ENCODE data around the gene TCF7L2.

Gene TCF7L2

DNA sequence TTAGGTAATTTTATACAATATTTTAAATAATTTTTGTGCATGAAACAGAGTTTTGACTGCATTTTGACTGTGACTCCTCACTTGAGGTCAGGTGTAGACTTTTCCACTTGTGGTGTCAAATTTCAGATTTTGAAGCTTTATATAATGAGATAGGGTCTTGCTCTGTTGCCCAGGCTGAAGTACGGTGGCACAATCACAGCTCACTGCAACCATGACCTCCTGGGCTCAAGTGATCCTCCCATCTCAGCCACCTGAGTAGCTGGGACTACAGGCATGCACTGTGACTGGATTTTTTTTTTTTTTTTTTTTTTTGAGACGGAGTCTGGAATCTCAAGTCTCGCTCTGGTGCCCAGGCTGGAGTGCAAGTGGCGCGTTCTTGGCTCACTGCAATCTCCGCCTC lies 74.9 kb downstream of the TCF7L2 start:
- DNase-seq (ENCODE audit: low read depth), result no peak

DNA sequence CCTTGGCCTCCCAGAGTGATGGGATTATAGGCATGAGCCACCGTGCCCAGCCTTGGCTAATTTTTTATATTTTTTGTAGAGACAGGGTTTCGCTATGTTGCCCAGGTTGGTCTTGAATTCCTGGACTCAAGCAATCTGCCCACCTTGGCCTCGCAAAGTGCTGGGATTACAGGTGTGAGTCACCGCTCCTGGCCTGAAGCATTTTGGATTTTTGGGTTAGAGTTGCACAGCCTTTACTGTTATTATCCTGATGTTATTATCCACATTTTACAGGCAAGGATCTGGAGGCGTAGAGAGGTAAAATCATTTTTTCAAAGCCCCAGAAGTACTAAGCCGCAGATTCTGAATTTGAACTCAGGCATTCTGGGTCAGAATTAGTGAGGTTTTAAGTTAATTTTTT lies 75.4 kb downstream of the TCF7L2 start:
- no peak for DNase-seq (ENCODE audit: low read depth)

DNA sequence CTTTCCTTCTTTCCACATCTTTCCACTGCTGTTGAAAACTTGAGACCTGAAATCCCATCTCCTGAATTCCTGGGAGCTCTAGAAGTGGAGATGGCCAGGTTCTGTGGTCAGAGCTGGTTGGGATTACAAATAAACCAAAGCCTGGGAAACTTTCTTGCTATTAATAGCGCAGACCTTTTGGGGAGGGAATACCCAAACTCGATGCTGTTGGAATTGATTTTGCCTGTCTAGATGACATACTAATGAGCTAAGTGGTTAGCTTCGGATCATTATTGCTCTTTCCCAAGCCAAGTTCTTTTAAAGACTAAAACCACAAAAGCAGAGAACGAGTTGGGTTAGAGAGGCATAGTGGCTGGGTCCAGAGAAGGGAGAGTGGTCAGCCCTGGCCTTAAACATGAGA lies 76.6 kb downstream of the TCF7L2 start:
- no peak for DNase-seq (ENCODE audit: low read depth)

DNA sequence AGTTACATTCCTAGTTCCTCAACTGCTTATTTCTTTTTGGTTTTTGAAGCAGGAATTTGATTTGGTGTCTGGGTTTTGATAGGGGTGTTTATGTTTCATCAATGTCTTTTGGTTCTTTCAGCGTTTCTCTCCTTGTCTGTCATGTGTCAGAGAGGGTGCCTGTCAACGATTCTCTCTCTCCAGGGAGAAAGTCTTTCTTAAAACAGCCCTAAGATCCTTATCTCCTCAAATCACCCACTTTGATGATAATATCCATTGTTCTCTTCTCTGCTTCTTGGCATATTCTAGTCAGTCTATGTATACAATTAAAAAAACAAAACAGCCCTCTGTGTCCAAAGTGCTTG lies 77.2 kb downstream of the TCF7L2 start:
- no peak for DNase-seq (ENCODE audit: low read depth)

DNA sequence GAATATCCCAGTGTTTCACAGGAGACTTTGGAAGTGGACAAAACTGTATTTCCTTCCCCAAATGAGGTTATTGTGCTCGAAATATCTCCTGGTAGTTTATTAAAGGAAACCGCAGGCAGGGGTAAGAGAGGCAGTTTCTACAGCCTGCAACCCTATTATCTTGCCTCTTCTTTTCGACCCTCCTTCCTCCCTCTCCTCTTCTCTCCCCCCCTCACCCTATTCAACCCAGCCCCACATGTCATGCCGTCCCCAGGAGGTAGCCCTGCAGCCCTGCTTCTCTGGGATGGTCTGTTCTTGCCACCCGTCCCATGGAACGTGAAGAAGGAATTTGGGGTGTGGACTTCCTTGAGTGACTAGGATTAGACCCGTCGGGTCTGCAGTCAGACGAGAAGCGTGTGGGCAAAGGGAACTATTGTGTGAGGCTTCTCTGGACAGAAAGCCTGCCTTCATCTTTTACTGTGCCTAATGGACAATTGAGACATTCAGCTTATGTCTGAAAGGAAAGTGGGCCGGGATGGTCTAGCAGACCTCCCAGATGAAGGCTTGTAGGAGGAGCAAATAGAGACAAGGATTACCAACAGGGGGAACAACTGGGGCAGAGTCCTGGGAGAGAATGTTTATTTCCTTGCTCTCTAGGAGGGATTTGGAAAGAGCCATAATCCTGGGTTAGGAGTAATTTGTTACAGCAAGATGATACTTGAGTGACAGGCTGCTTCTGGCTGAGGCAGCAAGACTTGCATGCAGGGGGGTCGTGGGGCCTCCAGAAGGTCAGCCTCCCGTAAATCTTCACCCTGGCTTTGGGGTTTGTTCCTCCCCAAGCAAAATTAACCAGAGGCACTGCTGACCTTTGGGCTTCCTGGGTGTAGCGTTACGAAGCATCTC lies 77.8 kb downstream of the TCF7L2 start:
- no peak for DNase-seq (ENCODE audit: low read depth)

DNA sequence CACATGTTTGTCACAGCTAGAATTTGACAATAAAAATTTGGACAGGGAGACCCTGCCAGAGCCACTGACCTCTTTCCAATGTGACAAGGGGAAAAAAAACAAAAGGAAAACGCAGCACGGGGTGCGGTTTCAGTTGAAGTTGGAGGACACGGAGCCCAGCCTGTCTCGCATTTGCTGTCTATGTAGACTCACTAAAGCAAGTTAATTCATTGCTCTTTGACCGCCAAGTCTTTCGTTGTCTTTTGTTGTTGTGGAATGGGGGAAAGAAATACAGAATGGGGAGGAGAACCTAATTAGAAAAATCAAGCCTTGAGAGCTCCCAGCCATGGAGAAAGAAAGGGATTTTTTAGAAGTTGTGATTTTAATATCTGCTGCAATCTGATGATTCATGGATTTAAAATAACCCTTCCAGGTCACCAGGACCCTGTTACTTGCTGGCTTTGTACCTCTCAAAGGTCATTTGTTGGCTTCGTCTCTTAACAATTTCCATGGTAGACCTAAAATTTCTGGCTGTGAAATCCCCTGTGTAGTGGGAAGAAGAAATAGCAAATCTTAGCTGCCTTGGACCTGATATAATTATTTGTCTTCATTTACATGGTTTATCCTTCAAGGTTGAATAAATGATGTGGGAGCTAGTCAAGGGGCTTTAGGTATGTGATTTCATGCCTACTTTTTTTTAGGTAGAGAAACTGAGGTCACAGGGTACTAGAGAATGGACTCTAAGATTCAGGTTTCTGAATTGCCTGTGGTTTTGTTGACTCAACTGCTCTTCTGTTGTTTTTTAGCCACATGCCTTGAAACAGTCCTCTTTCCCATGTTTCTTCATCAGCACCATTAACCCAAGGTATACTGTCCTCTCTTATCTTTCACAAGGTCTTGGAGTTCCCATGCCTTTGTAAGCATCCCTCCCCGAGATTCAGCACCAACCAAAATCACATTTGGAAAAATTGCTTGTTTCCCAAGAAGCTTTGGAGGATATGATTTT lies 78.7 kb downstream of the TCF7L2 start:
- DNase-seq (ENCODE audit: low read depth), result no peak

DNA sequence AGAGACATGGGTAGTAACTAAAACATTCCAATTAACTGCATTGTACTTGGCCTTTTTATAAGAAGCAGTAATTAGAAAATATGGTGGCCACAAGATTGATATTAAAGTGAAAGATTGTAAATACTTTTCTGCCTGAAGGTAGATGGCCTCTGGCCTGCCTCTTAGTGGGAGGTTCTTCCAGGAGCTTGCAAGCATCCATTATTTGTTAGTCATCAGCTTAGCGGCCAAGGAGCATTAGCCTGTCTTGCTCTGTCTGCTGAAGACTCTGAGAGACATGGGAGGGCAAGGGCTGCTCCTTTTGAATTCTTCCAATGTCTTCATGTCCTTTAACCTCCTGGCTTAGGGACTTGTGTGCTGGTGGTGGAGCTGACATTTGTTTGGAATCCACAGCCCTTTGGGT lies 80.4 kb downstream of the TCF7L2 start:
- DNase-seq (ENCODE audit: low read depth), result no peak

DNA sequence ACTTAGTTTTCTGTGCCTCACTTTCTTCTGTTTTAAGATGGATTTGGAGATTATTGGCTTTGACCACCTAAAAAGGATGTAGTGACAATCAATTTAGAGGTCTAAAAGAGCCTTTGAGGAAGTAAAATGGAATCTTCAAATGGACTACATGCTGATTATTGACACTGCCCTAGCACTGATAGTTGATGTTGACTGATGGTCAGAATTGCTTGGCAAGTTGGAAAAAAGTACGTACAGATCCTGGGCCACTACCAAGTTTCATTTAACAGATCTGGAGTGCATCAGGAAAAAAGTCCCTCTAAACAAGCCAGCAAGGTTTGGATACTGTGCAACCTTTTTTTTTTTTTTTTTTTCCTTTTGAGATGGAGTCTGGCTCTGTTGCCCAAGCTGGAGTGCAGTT lies 81.1 kb downstream of the TCF7L2 start:
- no peak for DNase-seq (ENCODE audit: low read depth)

DNA sequence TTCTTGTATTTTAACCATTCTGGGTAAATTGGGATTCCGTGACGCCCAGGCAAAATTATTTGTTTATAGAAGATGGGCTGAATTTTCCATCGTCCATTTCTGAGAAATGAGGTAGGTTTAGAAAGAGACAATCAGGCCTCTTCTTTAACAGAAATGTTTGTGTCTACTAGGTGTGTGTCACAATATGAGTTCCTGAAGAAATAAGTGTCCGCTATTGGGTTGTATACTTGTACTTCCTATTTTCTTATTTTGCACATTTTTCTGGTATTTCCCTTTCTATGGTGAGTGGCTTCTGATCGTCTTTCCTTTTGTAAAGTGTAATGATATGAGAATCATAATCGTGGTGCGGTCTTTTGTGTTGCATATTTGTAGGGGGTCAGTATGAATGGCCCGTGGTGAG lies 83.9 kb downstream of the TCF7L2 start:
- DNase-seq (ENCODE audit: low read depth), result no peak

DNA sequence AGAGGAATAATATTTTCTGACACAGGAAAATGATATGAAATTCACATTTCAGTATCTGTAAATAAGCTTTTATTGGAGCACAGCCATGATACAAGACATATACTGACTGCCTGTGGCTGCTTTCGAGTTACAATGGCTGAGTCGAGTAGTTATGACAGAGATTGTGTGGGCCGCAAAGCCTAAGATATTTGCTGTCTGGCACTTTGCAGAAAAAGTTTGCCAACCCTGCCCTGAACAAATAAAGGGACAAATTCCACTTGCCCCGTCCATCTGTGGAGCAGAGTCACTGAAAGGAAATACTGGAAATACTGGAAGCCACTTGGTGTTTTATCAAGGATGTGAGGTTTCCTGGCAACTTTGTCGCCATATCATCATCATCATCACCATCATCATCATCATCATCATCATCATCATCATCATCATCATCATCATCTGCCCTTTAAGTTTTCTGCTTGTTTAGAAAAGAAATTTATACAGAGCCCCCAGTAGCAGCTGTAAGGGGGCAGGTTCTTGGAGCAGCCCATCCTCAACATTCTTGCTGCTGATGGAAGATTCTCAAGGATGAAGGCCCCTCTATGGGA lies 85.8 kb downstream of the TCF7L2 start:
- no peak for DNase-seq (ENCODE audit: low read depth)

DNA sequence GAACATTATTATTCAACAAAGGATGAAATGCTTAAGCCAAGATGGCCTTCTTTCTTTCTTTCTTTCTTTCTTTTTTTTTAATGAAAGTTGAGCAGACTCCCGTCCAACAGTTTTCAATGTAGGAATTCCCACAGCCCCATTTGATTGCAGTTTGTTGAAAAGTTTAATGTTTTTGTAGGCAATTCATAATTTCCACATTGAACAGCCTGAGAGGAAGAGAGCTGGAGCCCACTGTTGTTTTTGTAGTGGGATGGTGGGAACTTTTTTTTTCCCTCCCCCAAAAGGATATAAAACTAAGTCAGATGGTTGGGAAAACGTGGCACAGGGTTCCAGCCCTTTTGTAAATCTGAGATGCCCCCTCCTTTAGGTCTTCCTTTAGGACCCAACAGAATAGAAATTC lies 86.6 kb downstream of the TCF7L2 start:
- no peak for DNase-seq (ENCODE audit: low read depth)

DNA sequence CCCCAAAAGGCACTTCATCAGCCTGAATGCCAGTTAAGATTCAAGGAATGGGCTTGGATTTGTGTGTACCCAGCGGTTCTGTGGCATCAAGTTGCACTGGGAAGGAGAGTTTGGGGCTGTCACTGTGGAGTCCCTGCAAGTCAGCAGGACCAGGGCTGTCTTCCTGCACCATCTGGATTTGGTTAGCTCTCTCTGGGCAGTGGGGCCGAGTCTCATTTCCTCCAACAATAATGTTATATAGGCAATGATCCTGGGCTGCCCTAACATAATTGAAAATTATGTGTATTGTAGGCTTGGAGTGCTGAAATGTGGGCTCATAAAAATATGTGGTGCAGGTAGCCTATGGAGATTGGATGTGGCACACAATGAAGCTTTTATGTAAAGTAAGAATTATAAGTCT lies 87.2 kb downstream of the TCF7L2 start:
- no peak for DNase-seq (ENCODE audit: low read depth)

DNA sequence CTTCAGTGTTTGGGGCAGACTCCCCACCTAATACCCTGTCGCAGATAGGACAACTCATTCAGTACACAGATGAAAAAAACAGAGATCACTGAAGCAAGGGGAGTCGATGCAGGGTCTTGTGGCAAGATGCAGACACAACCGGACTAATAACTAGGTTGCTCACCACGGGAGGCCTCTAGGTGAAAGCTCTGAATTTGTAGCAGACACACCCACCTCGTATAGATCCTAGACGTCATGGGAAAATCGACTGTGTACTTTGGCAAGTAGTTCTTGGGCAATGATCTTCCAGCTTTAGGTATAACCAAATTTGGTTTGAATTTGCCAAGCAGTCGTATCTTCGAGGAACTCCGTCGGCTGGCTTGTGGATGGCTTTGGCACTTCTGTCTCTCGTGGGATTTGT lies 88.1 kb downstream of the TCF7L2 start:
- DNase-seq (ENCODE audit: low read depth), result no peak

DNA sequence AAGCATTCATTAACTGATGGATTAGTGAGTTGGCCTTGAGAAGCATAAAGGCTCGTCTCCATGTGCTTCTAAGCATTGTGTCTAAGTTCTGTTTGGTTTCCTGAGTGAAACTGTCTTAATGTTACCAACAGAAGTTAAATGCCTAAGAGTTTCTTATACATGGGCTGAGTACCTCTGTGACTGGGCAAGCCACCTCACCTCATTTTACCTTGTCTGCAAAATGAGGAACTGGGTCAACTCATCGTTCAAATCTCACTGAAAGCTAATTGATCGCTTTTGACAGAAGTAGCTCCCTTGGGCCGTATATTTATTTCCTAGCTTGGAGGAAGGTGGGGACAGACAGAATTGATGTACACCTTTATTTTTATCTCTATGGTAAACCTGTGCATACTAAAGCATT lies 88.9 kb downstream of the TCF7L2 start:
- no peak for DNase-seq (ENCODE audit: low read depth)

DNA sequence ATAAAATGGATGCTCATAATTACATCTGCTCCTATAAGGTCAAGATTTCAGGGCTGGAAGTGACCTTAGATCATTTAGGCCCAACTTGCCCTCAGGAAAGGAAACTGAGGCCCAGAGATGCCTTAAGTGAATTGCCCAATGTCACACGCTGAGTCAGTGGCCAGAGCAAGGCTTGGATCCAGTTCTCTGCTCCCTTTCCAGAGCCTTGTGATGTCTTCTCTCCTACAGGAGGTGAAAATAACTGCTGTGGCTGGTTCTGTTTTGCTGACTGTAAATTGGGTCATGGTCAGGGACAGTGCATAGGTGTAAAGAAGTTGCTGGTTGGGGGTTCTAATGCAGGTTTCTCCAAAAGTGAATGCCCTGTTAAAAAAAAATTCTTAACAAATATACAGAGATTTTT lies 91.3 kb downstream of the TCF7L2 start:
- no peak for DNase-seq (ENCODE audit: low read depth)

DNA sequence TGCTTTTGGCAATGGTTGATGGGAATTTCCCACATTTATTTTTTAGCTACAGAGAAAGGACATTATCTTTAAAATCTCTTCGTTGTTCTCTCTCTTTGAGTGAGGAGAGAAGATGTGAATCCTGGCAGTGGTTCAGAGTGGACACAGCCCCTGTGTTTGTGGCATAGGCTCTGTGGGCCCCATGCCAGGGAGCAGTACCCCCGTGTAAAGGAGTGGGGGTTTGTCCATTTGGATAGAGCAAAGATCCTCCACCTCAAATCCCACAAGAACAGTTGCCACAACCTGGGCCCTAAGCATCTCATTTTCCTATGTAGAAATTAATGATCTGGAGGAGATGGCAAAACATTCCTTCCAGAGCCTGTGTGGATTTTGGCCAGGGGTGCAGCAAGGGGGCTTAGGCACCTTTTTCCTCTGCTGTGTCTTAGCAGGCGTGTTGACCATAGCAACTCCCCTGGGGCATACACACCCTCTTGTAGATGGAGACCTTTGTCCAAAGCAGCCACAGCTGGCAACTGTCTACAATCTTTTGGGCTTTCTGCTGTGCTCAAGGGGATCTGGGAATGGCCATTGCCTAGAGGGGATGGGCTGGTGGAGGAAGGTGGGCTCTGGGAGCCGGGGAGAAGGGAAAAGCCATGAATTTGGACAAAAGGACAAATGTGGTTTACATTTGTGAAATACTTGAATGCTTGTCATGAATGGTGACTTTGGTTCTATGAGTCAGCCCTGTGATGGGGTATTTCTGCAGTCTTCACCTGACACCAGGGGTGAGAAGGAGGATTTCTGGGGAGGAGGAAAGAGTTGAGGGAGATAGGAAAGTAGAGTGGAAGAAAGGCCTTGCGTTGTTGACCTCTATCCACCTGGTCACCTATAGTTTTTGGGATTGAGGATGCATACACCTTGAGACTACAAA lies 92.0 kb downstream of the TCF7L2 start:
- no peak for DNase-seq (ENCODE audit: low read depth)

DNA sequence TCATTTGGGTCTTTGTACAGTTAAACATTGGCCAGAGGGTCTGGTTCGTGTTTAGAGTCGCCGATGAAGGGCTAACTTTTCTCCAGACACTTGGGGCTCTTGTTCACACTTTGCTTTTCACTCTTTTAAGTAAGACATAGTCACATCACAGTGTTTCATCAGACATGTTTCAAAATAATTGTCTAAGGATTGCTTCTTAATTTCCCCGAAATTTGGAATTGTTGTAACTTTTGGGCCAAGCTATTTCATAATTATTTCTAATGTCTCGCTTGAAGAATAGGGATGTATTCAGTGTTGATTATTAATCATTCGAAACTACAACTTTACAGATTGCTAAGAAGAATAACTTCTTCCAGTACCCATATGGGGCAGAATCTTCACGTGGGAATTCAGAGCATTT lies 92.8 kb downstream of the TCF7L2 start:
- DNase-seq (ENCODE audit: low read depth), result no peak

DNA sequence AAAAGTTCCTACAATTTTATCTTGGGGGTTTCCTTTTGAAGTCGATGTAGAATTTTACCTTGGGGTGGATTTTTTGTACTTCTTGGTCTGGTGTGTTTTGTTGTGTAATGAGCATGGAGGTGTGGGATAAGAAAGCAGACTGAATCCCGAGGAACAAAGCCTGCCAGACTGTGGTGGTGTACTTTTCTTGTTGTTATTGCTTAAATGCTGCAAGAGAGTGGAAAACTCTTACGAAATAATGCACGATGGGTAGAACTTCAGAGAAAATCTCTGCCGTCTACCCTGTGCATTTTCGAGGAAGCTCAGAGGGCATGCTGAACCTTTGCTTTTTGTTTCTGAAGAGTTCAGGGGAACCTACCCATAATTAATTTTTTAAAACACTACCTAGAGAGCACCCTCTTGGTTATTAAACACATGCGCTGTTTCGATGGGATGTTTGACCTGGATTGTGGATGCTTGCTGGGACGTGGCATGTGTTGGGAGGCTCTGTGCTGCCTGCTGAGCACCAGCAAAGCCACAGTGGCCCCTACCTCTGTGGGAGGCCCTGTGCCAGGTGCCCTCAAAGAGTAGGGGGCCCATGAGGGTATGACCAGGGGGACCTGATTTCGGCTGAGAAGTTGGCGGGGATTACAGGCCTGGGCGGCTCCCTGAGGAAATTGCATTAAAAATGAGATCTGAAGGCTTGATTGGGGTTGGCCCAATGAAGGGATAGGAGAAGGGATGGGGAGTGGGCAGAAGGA lies 94.1 kb downstream of the TCF7L2 start:
- no peak for DNase-seq (ENCODE audit: low read depth)

DNA sequence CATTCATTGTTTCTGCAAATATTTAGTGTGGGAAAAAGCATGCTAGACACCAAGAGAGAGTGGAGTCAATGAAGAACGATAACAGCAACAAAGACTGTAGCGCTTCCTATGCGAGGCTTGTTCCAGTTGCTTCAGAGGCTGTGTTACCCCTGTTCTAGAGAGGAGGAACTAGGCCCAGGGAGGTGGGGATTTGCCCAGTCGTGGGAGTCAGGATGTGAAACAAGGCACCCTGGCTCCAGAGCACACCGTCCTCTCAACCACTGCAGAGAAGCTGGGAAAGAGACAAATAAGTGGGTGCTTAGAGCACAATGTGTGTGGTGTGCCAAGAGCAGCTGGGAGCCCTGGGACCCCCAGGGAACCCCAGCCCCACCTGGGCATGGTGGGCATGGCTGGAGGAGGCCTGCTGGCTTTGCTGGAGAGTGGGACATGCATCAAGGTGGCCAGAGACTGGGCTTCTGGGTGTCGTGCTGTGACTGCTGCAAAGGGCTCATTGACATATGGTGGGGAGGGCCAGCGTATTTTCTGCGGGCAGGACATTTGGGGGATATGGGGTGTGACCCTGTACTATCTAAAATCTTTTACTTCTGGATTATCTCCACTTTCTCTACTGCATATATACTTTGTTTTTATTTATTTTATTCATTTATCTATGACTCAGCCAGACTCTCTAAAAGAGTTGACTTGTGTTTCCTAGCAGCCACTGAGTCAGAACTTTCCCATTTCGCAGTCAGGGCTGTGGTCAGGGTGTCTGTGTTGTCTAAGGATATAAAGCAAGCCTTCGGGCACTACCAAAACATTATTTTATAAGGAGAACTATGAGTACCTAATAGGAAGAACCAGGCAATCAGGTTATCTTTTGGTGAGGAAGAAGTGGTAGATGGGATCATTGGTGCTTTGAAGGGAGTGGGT lies 95.4 kb downstream of the TCF7L2 start:
- no peak for DNase-seq (ENCODE audit: low read depth)

DNA sequence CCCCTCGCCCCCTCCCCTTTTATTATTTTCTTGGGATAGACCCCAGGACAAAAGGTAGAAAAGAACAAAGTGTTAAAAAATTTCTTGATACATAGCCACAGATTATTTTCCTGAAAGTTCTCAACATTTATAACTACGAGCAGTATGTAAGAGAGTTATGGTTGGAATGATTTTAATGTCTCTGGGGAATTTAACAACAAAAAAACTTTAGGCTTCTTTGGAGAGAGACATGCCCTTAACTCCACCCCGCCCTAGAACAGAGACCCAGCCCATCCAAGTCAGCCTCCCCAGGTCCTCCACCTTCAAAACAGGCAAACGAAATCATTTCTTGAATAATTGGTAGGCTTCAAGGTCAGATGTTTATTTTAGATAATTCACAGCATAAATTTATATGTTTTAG lies 97.1 kb downstream of the TCF7L2 start:
- no peak for DNase-seq (ENCODE audit: low read depth)

All from activated T-helper 1 cell treated with Interleukin-2 at 50 U/mL for 16 hours (primary cell).